HUES48 (cell line): ENCODE results near the gene PPP2R3B.
"Not testable (repeated sequence)": the region's sequence is repeated elsewhere in the genome, so short reads cannot be mapped to it uniquely, and the experiment has no call there.

Source experiments
- H3K27ac ChIP-seq: one replicate; pipeline ENCODE4 v1.7.0; 2013; ENCODE audit warnings: low read depth, low read length, inconsistent platforms
- H3K27me3 ChIP-seq: 2 replicates; pipeline ENCODE4 v1.6.1; 2013; ENCODE audit warnings: mild to moderate bottlenecking, low read length; ENCODE audit not compliant: control insufficient read depth, insufficient read depth
- H3K36me3 ChIP-seq: 2 replicates; pipeline ENCODE4 v1.6.1; 2013; ENCODE audit warnings: low read length; ENCODE audit not compliant: control insufficient read depth, insufficient read depth
- H3K4me1 ChIP-seq: 2 replicates; pipeline ENCODE4 v1.6.1; 2013; ENCODE audit warnings: mild to moderate bottlenecking, low read length; ENCODE audit not compliant: control insufficient read depth, insufficient read depth
- H3K4me3 ChIP-seq: 2 replicates; pipeline ENCODE4 v1.5.1; 2013; ENCODE audit warnings: mild to moderate bottlenecking, low read depth, low read length
- H3K9ac ChIP-seq: 2 replicates; pipeline ENCODE4 v1.6.1; 2013; ENCODE audit warnings: mild to moderate bottlenecking, low read depth, low read length, moderate library complexity
- H3K9me3 ChIP-seq: 2 replicates; pipeline ENCODE4 v1.6.1; 2013; ENCODE audit warnings: low read length; ENCODE audit not compliant: control insufficient read depth, insufficient read depth

The PPP2R3B gene

DNA sequence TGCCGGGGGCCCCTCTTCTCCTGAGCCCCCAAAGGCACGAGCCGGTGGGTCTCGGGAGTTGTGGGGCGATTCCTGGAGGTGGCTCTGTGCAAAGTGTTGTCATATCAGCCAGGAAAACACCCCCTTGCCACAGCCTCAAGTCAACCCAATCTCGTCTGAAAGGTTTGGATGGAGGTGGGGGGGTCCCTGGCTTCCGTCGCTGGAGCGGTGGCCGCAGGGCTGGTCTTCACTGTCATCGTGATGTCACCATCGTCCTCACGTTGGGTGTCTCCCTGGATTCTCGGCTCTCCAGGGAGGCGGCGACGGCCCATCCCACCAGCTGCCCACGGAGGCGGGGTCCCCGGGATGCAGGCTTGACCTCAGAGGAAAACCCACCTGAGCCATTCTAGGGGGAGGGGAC is 38.3 kb upstream of the PPP2R3B start:
- Histone ChIP-seq H3K9ac (no peak overlapping the region), H3K36me3 (no peaks in the 10 kb centered on the region), H3K9me3 (no peaks in the 10 kb centered on the region), H3K27me3 (peaks cover 18% of the 10 kb centered on the region), H3K27ac (no peak overlapping the region), H3K4me1 (no peaks in the 10 kb centered on the region), H3K4me3 (no peak overlapping the region)

DNA sequence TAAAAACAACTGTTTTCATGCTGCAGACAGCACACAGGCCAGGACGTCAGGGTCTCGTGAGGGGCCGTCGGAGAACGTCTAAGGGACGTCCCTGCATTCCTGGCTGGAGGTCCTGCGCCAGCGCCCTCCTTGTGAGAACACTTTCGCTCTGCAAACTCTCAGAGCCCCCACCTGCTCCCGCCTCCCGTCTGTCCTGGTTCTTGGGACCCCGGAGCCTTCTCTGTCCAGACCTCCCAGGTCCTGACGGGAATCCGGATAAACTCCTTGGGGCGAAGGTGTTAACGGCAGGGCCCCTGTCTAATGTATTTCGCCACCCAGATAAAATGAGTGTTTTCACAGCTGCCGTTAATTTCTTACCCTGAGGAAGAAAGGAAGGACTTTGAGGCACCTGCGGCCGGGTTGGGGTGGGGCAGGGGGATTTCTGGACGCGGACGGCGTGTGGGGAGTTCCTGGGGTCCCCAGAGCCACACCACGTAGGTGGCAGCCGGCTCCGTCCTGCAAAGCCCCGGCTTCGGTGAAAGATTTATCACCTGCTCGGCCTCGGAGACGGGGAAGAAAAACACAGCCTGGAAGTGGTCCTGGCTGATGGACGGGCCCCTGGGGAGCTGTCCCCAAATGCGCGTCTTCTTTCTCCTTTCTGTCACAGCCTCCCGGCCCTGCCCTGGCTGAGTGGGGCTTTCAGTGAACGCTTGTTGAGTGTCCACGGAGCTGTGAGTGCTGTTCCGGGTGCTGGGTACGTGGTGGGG is 35.1 kb upstream of the PPP2R3B start:
- no peak overlapping the region for H3K4me3 ChIP-seq
- H3K36me3 ChIP-seq: no peaks in the 10 kb centered on the region
- H3K9me3 ChIP-seq: no peaks in the 10 kb centered on the region
- H3K27me3 ChIP-seq: peaks cover under 1% of the 10 kb centered on the region; the same call in 1 of the 2 replicates
- H3K27ac ChIP-seq: no peak overlapping the region
- no peak overlapping the region for H3K9ac ChIP-seq
- no peaks in the 10 kb centered on the region for H3K4me1 ChIP-seq

GRCh38 chrX:420496-421223 is 34.0 kb upstream of the PPP2R3B start:
- Histone ChIP-seq H3K27ac (no peak overlapping the region), H3K36me3 (no peaks in the 10 kb centered on the region), H3K9ac (no peak overlapping the region), H3K9me3 (no peaks in the 10 kb centered on the region), H3K27me3 (no peaks in the 10 kb centered on the region), H3K4me1 (no peaks in the 10 kb centered on the region), H3K4me3 (no peak overlapping the region)

DNA sequence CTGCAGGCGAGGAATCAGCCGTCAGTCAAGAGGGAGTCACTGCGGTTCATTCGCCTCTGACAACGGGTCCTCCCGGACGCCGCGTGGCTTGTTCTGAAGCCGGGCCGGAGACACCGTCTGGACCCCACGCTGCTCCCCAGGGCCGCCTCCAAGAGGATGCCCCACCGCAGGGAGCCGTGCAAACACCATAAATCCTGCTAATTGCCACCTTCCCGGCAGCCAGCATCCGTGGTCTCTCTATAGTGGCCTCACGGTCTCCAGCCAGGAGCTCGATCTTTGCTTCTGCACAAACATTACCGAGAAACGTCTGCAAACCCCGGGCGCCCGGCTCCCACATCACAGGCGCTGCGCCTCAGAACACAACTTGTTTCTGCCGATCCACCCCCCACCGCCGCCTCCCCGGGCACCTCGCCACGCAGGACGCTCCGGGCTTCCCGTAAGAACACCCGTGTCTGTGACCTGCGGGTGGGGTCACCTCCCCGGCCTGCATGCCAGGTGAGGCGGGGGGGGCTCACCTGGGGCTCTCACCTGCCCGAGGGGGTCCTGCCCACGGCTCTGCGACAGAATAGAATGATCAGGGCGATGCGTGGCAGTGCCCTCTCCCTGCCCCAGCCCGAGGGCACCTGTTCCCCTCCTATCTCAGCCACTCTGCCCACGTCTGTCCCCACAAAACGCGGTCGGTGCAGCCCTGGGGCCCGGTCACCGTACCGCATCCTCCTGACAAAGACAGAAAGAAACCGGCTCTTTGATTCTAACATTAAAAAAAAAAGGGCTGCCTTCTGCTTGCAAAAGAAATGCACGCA is 32.4 kb upstream of the PPP2R3B start:
- H3K4me3 ChIP-seq: no peak overlapping the region
- H3K36me3 ChIP-seq: no peaks in the 10 kb centered on the region
- no peaks in the 10 kb centered on the region for H3K27me3 ChIP-seq
- H3K4me1 ChIP-seq: no peaks in the 10 kb centered on the region
- no peak overlapping the region for H3K9ac ChIP-seq
- H3K27ac ChIP-seq: no peak overlapping the region
- H3K9me3 ChIP-seq: no peaks in the 10 kb centered on the region

DNA sequence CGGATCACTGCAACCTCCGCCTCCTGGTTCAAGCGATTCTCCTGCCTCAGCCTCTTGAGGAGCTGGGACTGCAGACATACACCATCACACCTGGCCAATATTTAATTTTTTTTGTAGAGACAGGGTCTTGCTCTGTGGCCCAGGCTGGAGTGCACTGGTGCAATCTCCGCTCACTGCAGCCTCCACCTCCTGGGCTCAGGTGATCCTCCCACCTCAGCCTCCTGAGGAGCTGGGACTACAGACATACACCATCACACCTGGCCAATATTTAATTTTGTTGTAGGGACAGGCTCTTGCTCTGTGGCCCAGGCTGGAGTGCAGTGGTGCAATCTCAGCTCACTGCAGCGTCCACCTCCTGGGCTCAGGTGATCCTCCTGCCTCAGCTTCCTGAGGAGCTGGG is 28.8 kb upstream of the PPP2R3B start:
- not testable (repeated sequence) for H3K4me3 ChIP-seq, H3K4me1 ChIP-seq, H3K9me3 ChIP-seq, H3K36me3 ChIP-seq, H3K9ac ChIP-seq, H3K27me3 ChIP-seq, H3K27ac ChIP-seq

DNA sequence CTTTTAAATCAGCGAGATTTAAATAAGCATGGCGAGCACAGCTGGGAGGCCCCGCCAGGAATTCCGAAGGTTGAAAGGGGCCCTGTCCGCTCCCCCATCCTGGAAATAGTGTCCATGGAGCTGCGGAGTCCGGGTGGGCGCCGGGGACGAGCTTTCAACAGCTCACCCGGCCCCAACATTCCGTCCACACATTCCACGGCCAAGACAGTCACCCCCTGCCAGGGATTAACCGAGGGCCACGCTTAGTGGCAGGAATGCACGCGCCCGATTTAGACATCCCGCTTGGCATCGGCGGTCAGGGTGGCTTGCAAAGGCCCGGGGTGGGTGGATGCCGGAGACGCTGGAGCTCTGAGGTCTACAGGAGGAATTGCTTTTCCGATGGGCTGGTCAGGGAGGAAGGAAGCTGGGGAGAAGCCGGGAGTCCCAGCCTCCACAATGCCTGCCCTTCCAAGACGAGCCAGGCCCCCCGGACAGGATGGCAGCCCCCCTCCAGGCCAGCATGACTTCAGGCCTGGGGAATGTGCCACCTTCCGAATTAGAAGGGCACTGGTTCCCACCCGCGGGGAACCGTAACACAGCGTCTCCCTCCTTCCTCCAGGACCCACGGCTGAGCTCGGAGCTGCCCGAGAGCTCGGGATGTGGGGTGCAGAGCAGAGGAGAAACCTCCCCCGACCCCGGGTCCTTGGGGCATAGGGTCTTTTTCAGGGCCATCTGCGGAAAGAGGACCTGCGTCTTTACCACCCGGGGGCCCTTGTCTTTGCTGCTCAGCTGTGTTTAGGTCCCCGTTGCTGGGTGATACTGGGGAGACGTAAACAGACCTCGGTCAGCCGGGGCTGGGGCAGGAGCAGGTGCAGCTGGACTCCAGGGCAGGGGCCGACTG is 26.9 kb upstream of the PPP2R3B start:
- Histone ChIP-seq H3K9me3 (peaks cover 4% of the 10 kb centered on the region; the same call in 1 of the 2 replicates), H3K4me1 (no peaks in the 10 kb centered on the region), H3K4me3 (peak overlapping the region; percentile 48), H3K27me3 (no peaks in the 10 kb centered on the region), H3K27ac (peak overlapping the region; percentile 70), H3K9ac (peak overlapping the region; percentile 44), H3K36me3 (no peaks in the 10 kb centered on the region)

- Histone ChIP-seq H3K9me3 (peaks cover 4% of the 10 kb centered on the region; the same call in 1 of the 2 replicates), H3K4me1 (no peaks in the 10 kb centered on the region), H3K9ac (no peak overlapping the region), H3K4me3 (no peak overlapping the region), H3K36me3 (no peaks in the 10 kb centered on the region), H3K27ac (no peak overlapping the region), H3K27me3 (no peaks in the 10 kb centered on the region)
Observed at GRCh38 chrX:410296-410695, 23.6 kb upstream of the PPP2R3B start.

- H3K9me3 ChIP-seq: peaks cover 4% of the 10 kb centered on the region; the same call in 1 of the 2 replicates
- no peak overlapping the region for H3K9ac ChIP-seq
- no peaks in the 10 kb centered on the region for H3K27me3 ChIP-seq
- H3K4me1 ChIP-seq: no peaks in the 10 kb centered on the region
- H3K36me3 ChIP-seq: no peaks in the 10 kb centered on the region
- H3K27ac ChIP-seq: no peak overlapping the region
- no peak overlapping the region for H3K4me3 ChIP-seq
Observed at GRCh38 chrX:405149-405548, 18.4 kb upstream of the PPP2R3B start.

DNA sequence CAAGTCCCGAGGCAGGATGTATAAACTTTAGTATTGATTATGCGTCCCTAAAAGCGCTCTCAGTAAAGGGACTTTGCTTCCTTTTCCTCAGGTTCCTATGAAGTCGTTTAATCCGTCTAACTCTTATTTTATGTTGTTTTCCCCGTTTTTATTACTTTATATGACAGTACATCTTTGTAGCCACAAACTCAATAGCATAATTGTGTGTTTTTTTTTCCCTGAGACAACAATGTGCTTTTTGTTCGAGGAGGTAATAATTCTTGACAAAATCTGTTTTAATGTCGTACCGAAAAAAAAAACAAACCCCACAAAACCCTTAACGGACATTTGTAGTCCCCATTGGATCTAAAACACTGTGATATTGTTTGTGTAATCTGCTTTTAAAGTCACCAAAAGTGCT is 17.9 kb upstream of the PPP2R3B start:
- peaks cover 4% of the 10 kb centered on the region; the same call in 1 of the 2 replicates for H3K9me3 ChIP-seq
- no peaks in the 10 kb centered on the region for H3K4me1 ChIP-seq
- H3K36me3 ChIP-seq: no peaks in the 10 kb centered on the region
- H3K9ac ChIP-seq: no peak overlapping the region
- H3K27ac ChIP-seq: no peak overlapping the region
- no peak overlapping the region for H3K4me3 ChIP-seq
- H3K27me3 ChIP-seq: no peaks in the 10 kb centered on the region

DNA sequence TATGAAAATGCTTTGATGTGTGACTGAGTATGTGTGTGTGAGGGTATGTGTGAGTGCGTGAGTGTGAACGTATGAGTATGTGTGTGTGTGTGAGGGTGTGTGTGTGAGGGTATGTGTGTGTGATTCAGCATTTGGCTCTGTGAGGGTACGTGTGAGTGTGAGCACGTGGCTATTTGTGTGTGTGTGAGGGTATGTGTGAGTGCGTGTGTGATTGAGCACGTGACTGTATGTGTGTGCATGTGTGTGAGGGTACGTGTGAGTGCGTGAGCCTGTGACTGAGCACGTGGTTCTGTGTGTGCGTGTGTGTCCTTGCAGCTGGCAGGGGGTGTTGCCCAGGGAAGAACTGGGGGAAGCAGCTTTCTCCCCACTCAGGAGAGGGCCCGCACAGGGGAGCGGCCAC is 16.1 kb upstream of the PPP2R3B start:
- H3K4me1 ChIP-seq: no peaks in the 10 kb centered on the region
- H3K27ac ChIP-seq: no peak overlapping the region
- H3K9ac ChIP-seq: no peak overlapping the region
- no peaks in the 10 kb centered on the region for H3K27me3 ChIP-seq
- no peaks in the 10 kb centered on the region for H3K9me3 ChIP-seq
- H3K4me3 ChIP-seq: no peak overlapping the region
- H3K36me3 ChIP-seq: no peaks in the 10 kb centered on the region
